Endometrial microvascular endothelial cells (primary cell): ENCODE measurements around the gene PTPRA. TPM values are rescaled to one million over a fixed set of nuclear protein-coding genes. Genes with fewer than 3 reads are reported as not detected.
"Not testable (repeated sequence)": the region's sequence is repeated elsewhere in the genome, so short reads cannot be mapped to it uniquely, and the experiment has no call there.

ENCODE experiments used
- in situ Hi-C: cut with HindIII; loops from 2 replicates; pipeline ENCODE4 v1.10.0; 2017; ENCODE audit warnings: low sequenced_read_pairs, low pct_unique_long_range_greater_than_20kb; ENCODE audit errors: inconsistent ontology term
- total RNA-seq: library from RNA; depleted of rRNA; stranded (reverse); fragments of >200 nt; gene quantifications from one replicate; pipeline ENCODE4 v1.2.3, GENCODE V29; 2015; ENCODE audit errors: inconsistent ontology term

PTPRA gene
- total RNA-seq, 1 donor from 2014 or later = 53.5 TPM

- in situ Hi-C loops = no loop called here
These were observed 108.4 kb downstream of the PTPRA start for GRCh38 chr20:2981646-2982045.

- in situ Hi-C loops = no loop called here
These were observed 110.2 kb downstream of the PTPRA start for GRCh38 chr20:2983508-2983907.

GRCh38 chr20:2984028-2984501 is 110.8 kb downstream of the PTPRA start:
- in situ Hi-C loops = no loop called here

- in situ Hi-C loops = no loop called here
These were observed 111.8 kb downstream of the PTPRA start for GRCh38 chr20:2984956-2985661.

- in situ Hi-C loops = no loop called here
These were observed 113.2 kb downstream of the PTPRA start for GRCh38 chr20:2986466-2986865.

- in situ Hi-C loops = no loop called here
These were observed 114.6 kb downstream of the PTPRA start for GRCh38 chr20:2987861-2988260.

GRCh38 chr20:2991532-2991931 is 118.3 kb downstream of the PTPRA start:
- in situ Hi-C loops = no loop called here

GRCh38 chr20:2993250-2993649 is 120.0 kb downstream of the PTPRA start:
- in situ Hi-C loops = no loop called here

GRCh38 chr20:2995796-2996195 is 122.5 kb downstream of the PTPRA start:
- in situ Hi-C loops = no loop called here

- in situ Hi-C loops = no loop called here
These were observed 125.4 kb downstream of the PTPRA start for GRCh38 chr20:2998728-2999127.

- in situ Hi-C loops = no loop called here
These were observed 127.7 kb downstream of the PTPRA start for GRCh38 chr20:3000852-3001523.

GRCh38 chr20:3003416-3003815 is 130.1 kb downstream of the PTPRA start:
- in situ Hi-C loops = no loop called here

GRCh38 chr20:3010985-3011723 is 137.9 kb downstream of the PTPRA start:
- in situ Hi-C loops = no loop called here

GRCh38 chr20:3011752-3012151 is 138.5 kb downstream of the PTPRA start:
- in situ Hi-C loops = no loop called here

GRCh38 chr20:3013771-3014170 is 140.5 kb downstream of the PTPRA start:
- in situ Hi-C loops = no loop called here

- in situ Hi-C loops = no loop called here
These were observed 140.9 kb downstream of the PTPRA start for GRCh38 chr20:3014179-3014578.

- in situ Hi-C loops = no loop called here
These were observed 141.4 kb downstream of the PTPRA start for GRCh38 chr20:3014662-3015061.

- in situ Hi-C loops = not testable (repeated sequence)
These were observed 142.0 kb downstream of the PTPRA start for GRCh38 chr20:3015302-3015701.

GRCh38 chr20:3021327-3021726 is 148.0 kb downstream of the PTPRA start:
- in situ Hi-C loops = no loop called here

GRCh38 chr20:3021777-3022176 is 148.5 kb downstream of the PTPRA start:
- in situ Hi-C loops = no loop called here
